Liver (tissue), 9 donors: ENCODE data around the gene SEC61G. TPM values are rescaled to one million over a fixed set of nuclear protein-coding genes. Genes with fewer than 3 reads are reported as not detected.

Source experiments
- DNase-seq: peaks from one replicate; pipeline ENCODE4 v3.0.0-alpha.2; 2017; ENCODE audit warnings: low spot score
- H3K27ac ChIP-seq, 2 donors: one replicate each; pipeline ENCODE4 v1.7.0; 2013; ENCODE audit warnings: inconsistent platforms in 2 of 2, low read length in 2 of 2, control low read depth in 1 of 2, low read depth in 1 of 2, mild to moderate bottlenecking in 1 of 2
- H3K27me3 ChIP-seq, 4 donors: one replicate each; pipeline versions ENCODE4 v1.6.1 to v1.7.0; 2013; ENCODE audit warnings: low read length in 3 of 4, inconsistent platforms in 1 of 4, mild to moderate bottlenecking in 1 of 4, moderate library complexity in 1 of 4; ENCODE audit not compliant: control insufficient read depth in 4 of 4, insufficient read depth in 4 of 4
- H3K36me3 ChIP-seq, 4 donors: one replicate each; pipeline versions ENCODE4 v1.6.1 to v1.7.0; 2013; ENCODE audit warnings: low read length in 3 of 4, mild to moderate bottlenecking in 3 of 4, low read depth in 1 of 4, moderate library complexity in 1 of 4; ENCODE audit not compliant: control insufficient read depth in 4 of 4, insufficient read depth in 3 of 4
- H3K4me1 ChIP-seq, 4 donors: one replicate each; pipeline versions ENCODE4 v1.6.1 to v1.7.0; 2013; ENCODE audit warnings: low read length in 3 of 4, mild to moderate bottlenecking in 3 of 4, moderate library complexity in 1 of 4; ENCODE audit not compliant: control insufficient read depth in 4 of 4, insufficient read depth in 4 of 4
- H3K4me3 ChIP-seq, 3 donors: one replicate each; pipeline versions ENCODE4 v1.6.1 to v1.7.0; 2013; ENCODE audit warnings: low read length in 3 of 3, control low read depth in 1 of 3, low read depth in 1 of 3, mild to moderate bottlenecking in 1 of 3
- H3K9ac ChIP-seq, 2 donors: one replicate each; pipeline ENCODE4 v1.7.0; 2013; ENCODE audit warnings: low read length in 2 of 2, mild to moderate bottlenecking in 2 of 2, moderate library complexity in 2 of 2, control low read depth in 1 of 2, low read depth in 1 of 2
- H3K9me3 ChIP-seq, 4 donors: one replicate each; pipeline versions ENCODE4 v1.6.1 to v1.7.0; 2013; ENCODE audit warnings: low read length in 3 of 4; ENCODE audit not compliant: control insufficient read depth in 4 of 4
- EGR1 ChIP-seq, 2 donors: IDR thresholded peaks; 2 replicates each; pipeline ENCODE4 v1.6.1; 2016 to 2018; ENCODE audit warnings: antibody characterized with exemption in 2 of 2, low read depth in 2 of 2
- FOXA1 ChIP-seq: IDR thresholded peaks from 2 replicates; pipeline ENCODE4 v1.6.1; 2016; ENCODE audit warnings: antibody characterized with exemption
- FOXA2 ChIP-seq: IDR thresholded peaks from 2 replicates; pipeline ENCODE4 v1.6.1; 2016; ENCODE audit warnings: antibody characterized with exemption
- GABPA ChIP-seq, 2 donors: IDR thresholded peaks in 1 of 2; conservative IDR thresholded peaks in 1 of 2; 2 replicates each; pipeline ENCODE4 v1.6.1; 2016; ENCODE audit warnings: antibody characterized with exemption in 2 of 2, mild to moderate bottlenecking in 1 of 2, moderate library complexity in 1 of 2
- HNF4A ChIP-seq, 2 donors: conservative IDR thresholded peaks; 2 replicates each; pipeline ENCODE4 v1.6.1; 2016; ENCODE audit warnings: antibody characterized with exemption in 2 of 2, mild to moderate bottlenecking in 2 of 2
- HNF4G ChIP-seq: IDR thresholded peaks from 2 replicates; pipeline ENCODE4 v1.6.1; 2016; ENCODE audit warnings: antibody characterized with exemption
- JUND ChIP-seq, 2 donors: IDR thresholded peaks; 2 replicates each; pipeline ENCODE4 v1.6.1; 2016; ENCODE audit warnings: antibody characterized with exemption in 2 of 2
- NR2F2 ChIP-seq: IDR thresholded peaks from 2 replicates; pipeline ENCODE4 v1.6.1; 2016; ENCODE audit warnings: antibody characterized with exemption
- RAD21 ChIP-seq, 2 donors: IDR thresholded peaks; 2 replicates each; pipeline ENCODE4 v1.6.1; 2016; ENCODE audit warnings: antibody characterized with exemption in 2 of 2, mild to moderate bottlenecking in 2 of 2
- RXRA ChIP-seq, 2 donors: IDR thresholded peaks; 2 replicates each; pipeline ENCODE4 v1.6.1; 2017 to 2018; ENCODE audit warnings: antibody characterized with exemption in 2 of 2, mild to moderate bottlenecking in 1 of 2
- SP1 ChIP-seq: IDR thresholded peaks from 2 replicates; pipeline ENCODE4 v1.6.1; 2018; ENCODE audit warnings: antibody characterized with exemption, mild to moderate bottlenecking
- TAF1 ChIP-seq: conservative IDR thresholded peaks from 2 replicates; pipeline ENCODE4 v1.6.1; 2016; ENCODE audit warnings: antibody characterized with exemption, mild to moderate bottlenecking
- YY1 ChIP-seq: IDR thresholded peaks from 2 replicates; pipeline ENCODE4 v1.6.1; 2016; ENCODE audit warnings: antibody characterized with exemption, mild to moderate bottlenecking
- WGBS: extraction: QIAGEN DNeasy Blood & Tissue Kit; methylation state at CpG from one replicate; pipeline ENCODE4 v1.1.7; 2013; 5-methylcytosine and 5-hydroxymethylcytosine counted together
- polyA plus RNA-seq, 2 donors: library from polyadenylated mRNA; stranded (reverse) in 1 of 2; unstranded in 1 of 2; fragments of 200-250 nt in 1 of 2; fragments of >200 nt in 1 of 2; fragmentation: Nextera tagmentation in 1 of 2; extraction: Ambion mirVana in 1 of 2; gene quantifications; one replicate each; pipeline versions ENCODE4 v1.2.1 to v1.2.3, GENCODE V29; 2013 to 2015
- total RNA-seq, 2 donors: library from RNA; depleted of rRNA; stranded (reverse); fragments of >200 nt; gene quantifications; one replicate each; pipeline ENCODE4 v1.2.3, GENCODE V29; 2014
- TF ChIP-seq, protein P1 (sequence below): fragments of 150-350 bp; IDR thresholded peaks from 2 replicates; pipeline ENCODE4 v1.5.1; 2017; ENCODE audit warnings: improper control_type of control experiment, low read depth, low read length; ENCODE audit not compliant: missing input control
- TF ChIP-seq, protein P2 (sequence below): IDR thresholded peaks from 2 replicates; pipeline ENCODE4 v1.6.1; 2016; ENCODE audit warnings: antibody characterized with exemption
- TF ChIP-seq, protein P3 (sequence below): IDR thresholded peaks from 2 replicates; pipeline ENCODE4 v1.6.1; 2016; ENCODE audit warnings: antibody characterized with exemption
- TF ChIP-seq, protein P4 (sequence below): IDR thresholded peaks from 2 replicates; pipeline ENCODE4 v1.6.1; 2016; ENCODE audit warnings: antibody characterized with exemption, mild to moderate bottlenecking
- TF ChIP-seq, protein P5 (sequence below): IDR thresholded peaks from 2 replicates; pipeline ENCODE4 v1.6.1; 2016; ENCODE audit warnings: antibody characterized with exemption
- donor health status: healthy.
- donor health status: healthy.
- donor health status: healthy.
- donor health status: healthy.
- donor health status: healthy.

The SEC61G gene
- total and polyA plus RNA-seq, 4 donors = 57.0 to 329 (median 227) TPM

DNA sequence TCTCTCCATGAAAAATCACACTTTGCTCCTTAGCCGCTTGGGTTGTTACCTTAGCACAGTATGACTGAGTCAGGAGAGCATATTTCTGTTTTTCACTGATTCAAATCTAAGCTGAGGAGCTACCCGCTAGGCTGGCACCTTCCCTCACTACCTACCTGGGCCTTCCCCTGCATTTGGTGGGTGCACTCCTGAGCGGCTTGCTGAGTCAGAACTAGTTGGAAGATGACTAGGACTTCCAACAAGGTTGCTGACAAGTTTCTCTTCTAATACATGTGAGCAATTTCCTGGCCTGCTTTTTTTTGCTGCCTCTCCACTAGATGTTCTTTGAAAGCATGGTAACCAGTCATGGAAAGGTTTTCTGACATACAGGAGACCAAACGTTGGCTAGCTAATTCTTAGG is 43.8 kb upstream of the SEC61G start:
- H3K4me3 ChIP-seq = no peak overlapping the region
- no peak for TF ChIP-seq RXRA (IDR thresholded peaks at IDR 0.05)
- TF ChIP-seq EGR1 (IDR thresholded peaks at IDR 0.05; ENCODE audit: low read depth in 2 of 2) = no peak
- TF ChIP-seq, protein P1, sequence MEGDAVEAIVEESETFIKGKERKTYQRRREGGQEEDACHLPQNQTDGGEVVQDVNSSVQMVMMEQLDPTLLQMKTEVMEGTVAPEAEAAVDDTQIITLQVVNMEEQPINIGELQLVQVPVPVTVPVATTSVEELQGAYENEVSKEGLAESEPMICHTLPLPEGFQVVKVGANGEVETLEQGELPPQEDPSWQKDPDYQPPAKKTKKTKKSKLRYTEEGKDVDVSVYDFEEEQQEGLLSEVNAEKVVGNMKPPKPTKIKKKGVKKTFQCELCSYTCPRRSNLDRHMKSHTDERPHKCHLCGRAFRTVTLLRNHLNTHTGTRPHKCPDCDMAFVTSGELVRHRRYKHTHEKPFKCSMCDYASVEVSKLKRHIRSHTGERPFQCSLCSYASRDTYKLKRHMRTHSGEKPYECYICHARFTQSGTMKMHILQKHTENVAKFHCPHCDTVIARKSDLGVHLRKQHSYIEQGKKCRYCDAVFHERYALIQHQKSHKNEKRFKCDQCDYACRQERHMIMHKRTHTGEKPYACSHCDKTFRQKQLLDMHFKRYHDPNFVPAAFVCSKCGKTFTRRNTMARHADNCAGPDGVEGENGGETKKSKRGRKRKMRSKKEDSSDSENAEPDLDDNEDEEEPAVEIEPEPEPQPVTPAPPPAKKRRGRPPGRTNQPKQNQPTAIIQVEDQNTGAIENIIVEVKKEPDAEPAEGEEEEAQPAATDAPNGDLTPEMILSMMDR = no peak
- TF ChIP-seq FOXA1 = no peak
- TF ChIP-seq JUND (IDR thresholded peaks at IDR 0.05) = no peak
- TF ChIP-seq YY1 = no peak
- no peaks in the 10 kb centered on the region for H3K9me3 ChIP-seq
- H3K36me3 ChIP-seq = no peaks in the 10 kb centered on the region
- no peaks in the 10 kb centered on the region for H3K27me3 ChIP-seq
- WGBS = 79% methylated on average over 4 of the region's 4 CpGs
- H3K4me1 ChIP-seq = no peaks in the 10 kb centered on the region
- no peak for DNase-seq
- H3K27ac ChIP-seq = no peak overlapping the region
- H3K9ac ChIP-seq = no peak overlapping the region

DNA sequence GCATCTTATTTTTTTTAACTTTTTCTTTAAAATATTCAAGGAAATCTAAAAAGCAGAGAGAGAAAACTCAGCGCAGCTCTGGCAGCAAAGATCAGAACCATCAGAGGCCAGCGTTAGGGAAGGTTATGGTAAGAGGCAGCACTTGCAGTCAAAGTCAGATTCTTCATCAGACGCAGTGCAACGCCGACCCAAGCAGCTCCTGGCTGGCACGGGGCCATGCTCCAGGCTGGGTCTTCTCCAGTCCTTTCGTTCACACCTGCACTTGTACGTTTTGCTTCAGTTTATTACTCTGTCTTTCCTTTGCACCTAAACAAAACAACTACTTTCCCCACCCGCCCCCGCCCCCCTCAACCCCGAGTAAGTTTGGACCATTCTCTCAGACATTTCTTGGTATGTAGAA is 43.1 kb upstream of the SEC61G start:
- Histone ChIP-seq H3K4me1 (no peaks in the 10 kb centered on the region), H3K9me3 (no peaks in the 10 kb centered on the region), H3K4me3 (no peak overlapping the region), H3K9ac (no peak overlapping the region), H3K36me3 (no peaks in the 10 kb centered on the region), H3K27me3 (no peaks in the 10 kb centered on the region), H3K27ac (no peak overlapping the region)
- whole genome bisulfite sequencing = 80% methylated on average over 11 of the region's 11 CpGs
- TF ChIP-seq NR2F2 = no peak
- TF ChIP-seq EGR1 (IDR thresholded peaks at IDR 0.05; ENCODE audit: low read depth in 2 of 2) = no peak
- TF ChIP-seq FOXA2 = no peak
- TF ChIP-seq, protein P2, sequence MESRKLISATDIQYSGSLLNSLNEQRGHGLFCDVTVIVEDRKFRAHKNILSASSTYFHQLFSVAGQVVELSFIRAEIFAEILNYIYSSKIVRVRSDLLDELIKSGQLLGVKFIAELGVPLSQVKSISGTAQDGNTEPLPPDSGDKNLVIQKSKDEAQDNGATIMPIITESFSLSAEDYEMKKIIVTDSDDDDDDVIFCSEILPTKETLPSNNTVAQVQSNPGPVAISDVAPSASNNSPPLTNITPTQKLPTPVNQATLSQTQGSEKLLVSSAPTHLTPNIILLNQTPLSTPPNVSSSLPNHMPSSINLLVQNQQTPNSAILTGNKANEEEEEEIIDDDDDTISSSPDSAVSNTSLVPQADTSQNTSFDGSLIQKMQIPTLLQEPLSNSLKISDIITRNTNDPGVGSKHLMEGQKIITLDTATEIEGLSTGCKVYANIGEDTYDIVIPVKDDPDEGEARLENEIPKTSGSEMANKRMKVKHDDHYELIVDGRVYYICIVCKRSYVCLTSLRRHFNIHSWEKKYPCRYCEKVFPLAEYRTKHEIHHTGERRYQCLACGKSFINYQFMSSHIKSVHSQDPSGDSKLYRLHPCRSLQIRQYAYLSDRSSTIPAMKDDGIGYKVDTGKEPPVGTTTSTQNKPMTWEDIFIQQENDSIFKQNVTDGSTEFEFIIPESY = no peak
- TF ChIP-seq RAD21 (IDR thresholded peaks at IDR 0.05) = no peak
- TF ChIP-seq GABPA (IDR thresholded peaks at IDR 0.05 in 1 of 2, conservative IDR thresholded peaks at IDR 0.05 in 1 of 2) = no peak
- no peak for TF ChIP-seq HNF4G
- TF ChIP-seq, protein P3, sequence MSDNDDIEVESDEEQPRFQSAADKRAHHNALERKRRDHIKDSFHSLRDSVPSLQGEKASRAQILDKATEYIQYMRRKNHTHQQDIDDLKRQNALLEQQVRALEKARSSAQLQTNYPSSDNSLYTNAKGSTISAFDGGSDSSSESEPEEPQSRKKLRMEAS = no peak
- TF ChIP-seq SP1 = no peak
- no peak for TF ChIP-seq HNF4A (conservative IDR thresholded peaks at IDR 0.05)
- TF ChIP-seq JUND (IDR thresholded peaks at IDR 0.05) = no peak
- TF ChIP-seq, protein P4, sequence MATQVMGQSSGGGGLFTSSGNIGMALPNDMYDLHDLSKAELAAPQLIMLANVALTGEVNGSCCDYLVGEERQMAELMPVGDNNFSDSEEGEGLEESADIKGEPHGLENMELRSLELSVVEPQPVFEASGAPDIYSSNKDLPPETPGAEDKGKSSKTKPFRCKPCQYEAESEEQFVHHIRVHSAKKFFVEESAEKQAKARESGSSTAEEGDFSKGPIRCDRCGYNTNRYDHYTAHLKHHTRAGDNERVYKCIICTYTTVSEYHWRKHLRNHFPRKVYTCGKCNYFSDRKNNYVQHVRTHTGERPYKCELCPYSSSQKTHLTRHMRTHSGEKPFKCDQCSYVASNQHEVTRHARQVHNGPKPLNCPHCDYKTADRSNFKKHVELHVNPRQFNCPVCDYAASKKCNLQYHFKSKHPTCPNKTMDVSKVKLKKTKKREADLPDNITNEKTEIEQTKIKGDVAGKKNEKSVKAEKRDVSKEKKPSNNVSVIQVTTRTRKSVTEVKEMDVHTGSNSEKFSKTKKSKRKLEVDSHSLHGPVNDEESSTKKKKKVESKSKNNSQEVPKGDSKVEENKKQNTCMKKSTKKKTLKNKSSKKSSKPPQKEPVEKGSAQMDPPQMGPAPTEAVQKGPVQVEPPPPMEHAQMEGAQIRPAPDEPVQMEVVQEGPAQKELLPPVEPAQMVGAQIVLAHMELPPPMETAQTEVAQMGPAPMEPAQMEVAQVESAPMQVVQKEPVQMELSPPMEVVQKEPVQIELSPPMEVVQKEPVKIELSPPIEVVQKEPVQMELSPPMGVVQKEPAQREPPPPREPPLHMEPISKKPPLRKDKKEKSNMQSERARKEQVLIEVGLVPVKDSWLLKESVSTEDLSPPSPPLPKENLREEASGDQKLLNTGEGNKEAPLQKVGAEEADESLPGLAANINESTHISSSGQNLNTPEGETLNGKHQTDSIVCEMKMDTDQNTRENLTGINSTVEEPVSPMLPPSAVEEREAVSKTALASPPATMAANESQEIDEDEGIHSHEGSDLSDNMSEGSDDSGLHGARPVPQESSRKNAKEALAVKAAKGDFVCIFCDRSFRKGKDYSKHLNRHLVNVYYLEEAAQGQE = no peak
- TF ChIP-seq, protein P1 = no peak
- no peak for TF ChIP-seq TAF1
- TF ChIP-seq RXRA (IDR thresholded peaks at IDR 0.05) = no peak
- no peak for TF ChIP-seq YY1
- TF ChIP-seq FOXA1 = no peak
- TF ChIP-seq, protein P5, sequence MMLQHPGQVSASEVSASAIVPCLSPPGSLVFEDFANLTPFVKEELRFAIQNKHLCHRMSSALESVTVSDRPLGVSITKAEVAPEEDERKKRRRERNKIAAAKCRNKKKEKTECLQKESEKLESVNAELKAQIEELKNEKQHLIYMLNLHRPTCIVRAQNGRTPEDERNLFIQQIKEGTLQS = no peak
- no peak for DNase-seq
